Fibroblast of skin of right biceps (primary cell): ENCODE measurements around the gene ZNF804B.

Experiments
- DNase-seq: peaks from one replicate; pipeline ENCODE4 v3.0.0-alpha.2; 2013

ZNF804B gene

DNA sequence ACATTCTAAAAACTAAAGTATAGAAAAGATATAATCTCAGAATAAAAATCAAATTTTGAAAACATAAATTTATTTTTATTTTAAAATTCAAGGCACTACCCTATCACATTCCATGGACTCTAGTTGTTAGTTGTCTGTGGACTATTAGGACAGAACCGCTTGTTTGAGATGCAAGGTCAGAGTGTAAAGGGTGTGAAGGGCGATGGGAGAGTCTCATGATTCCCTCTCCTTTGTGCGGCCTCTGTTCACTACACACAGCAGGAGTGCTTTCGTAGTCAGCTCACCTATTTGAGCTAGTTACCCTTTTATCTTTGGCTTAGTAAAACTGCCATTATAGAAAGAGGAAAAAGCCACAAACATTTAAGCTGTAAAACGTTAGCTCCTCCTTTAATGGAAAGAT, 225.8 kb downstream of the ZNF804B start:
- no peak for DNase-seq

DNA sequence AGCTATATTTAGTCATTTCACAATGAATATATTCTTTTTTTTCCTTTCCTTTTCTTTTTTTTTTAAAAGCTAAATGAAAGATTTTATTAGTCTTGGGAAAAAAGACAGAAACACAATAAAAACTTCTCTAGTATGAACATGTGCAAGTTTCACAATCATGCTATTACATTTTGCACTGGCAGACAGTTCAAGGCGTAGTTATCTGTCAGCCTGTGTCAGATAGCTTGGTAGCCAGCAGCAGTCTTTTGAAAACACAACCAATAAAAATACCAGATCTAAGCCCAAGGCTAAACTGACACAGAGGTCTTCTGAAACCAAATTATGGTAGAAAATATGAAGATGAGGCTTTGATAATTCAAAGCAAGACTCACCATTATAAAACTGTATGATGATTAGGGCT, 241.8 kb downstream of the ZNF804B start:
- DNase-seq, result no peak

DNA sequence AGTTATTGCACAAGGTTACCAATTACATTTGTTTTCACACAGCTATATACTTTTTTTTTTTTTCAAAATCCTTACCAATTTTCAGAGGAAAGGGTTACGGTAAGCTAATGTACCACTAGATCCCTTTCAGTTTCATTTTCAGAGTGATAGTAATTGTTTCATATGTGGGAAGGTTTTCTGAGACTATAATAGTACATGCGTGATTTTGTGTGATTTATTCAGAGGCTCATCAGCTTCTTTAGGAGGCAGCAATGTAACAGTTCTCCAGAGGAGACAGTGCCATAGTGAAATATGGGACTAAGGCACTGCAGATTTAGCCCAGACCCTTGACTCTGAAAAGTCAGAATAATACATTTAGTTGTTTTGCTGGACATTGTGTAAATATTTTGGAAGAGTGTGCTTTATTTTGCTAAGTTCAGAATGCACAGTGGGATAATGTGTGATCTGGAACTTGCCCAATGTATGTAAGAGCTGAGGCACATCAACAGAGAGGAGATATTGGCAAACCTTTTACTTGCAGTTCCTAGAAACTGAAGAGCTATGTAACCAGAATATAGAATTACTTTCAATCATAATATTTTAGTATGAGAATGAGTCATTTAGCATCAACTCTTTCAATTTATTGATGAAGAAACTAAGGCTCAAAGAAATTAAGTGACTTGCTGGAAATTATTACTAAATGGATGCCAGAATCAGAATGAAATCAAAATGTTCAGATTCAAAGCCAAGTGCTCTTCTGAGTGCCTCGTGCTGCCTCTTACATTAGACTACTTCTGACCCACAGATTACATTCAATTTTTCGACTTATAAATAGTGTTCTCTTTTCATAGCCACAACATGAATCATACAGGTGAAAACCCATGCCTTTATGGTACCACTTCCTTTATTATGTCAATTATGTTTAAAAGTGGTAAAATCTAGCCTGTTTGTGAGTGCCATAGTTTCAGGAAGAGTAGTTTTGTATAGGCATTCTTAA, 243.8 kb downstream of the ZNF804B start:
- no peak for DNase-seq

DNA sequence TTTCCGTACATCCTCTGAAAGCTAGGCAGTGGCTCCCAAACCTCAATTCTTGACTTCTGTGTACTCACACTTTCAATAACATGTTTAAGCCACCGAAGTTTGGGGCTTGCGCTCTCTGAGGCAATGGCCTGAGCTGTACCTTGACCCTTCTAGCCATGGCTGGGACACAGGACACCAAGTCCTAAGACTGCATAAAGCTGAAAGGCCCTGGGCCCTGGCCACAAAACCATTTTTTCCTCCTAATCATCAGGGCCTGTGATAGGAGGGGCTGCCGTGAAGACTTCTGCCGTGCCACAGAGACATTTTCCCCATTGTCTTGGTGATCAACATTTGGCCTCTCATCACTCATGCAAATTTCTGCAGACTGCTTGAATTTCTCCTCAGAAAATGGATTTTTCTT, 252.5 kb downstream of the ZNF804B start:
- DNase-seq, result no peak

DNA sequence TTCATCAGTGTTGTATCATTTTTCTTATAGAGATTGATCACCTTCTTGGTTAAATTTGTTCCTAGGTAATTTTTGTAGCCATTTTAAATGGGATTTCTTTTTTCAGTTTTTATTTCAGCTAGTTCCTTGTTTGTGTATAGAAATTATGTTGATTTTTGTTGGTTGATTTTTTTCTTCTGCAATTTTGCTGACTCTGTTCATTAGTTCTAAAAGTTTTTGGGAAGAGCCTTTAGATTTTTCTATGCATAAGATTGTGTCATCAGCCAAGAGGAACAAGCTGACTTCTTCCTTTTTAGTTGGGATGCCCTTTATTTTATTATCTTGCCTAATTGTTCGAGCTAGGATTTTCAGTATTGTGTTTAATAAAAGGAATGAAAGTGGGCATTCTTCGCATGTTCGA, 258.2 kb downstream of the ZNF804B start:
- DNase-seq, result no peak

DNA sequence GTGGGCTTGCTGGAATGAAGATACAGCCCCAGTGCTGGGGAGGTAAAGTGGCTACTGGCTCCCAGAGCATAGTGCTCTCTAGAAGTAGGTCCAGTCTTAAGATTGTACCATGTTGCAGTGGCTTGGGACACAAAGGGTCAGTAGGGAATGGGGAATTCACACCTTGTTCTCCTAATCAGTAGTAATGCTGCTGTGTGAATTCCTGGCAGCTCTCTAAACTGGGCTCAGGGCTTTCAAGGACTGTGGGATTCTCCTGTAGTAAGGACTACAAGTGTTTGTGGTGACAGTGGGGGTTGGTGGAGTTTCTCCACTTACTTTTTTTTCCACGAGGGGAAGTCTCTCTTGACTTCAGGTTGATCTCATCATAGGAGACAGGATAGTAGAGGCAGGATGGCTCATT, 262.2 kb downstream of the ZNF804B start:
- DNase-seq, result no peak

DNA sequence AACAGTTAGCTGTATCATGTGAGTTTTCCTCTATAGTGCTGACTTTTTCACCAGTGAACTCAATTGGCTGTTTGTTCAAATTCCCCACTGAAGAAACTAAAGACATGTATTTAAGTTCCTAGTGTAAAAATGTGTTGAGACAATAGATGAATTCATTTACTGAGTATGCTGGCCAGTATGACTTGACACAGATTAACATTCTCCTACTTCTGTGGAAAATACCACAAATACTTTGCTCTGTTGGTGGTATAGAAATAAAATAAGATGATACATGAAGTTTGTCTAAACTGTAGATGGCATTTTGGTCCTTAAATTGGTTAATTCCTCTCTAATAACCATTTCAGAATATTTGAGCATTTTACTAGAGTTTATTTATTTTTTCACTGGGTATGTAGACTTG, 263.7 kb downstream of the ZNF804B start:
- peak; percentile 41 for DNase-seq

DNA sequence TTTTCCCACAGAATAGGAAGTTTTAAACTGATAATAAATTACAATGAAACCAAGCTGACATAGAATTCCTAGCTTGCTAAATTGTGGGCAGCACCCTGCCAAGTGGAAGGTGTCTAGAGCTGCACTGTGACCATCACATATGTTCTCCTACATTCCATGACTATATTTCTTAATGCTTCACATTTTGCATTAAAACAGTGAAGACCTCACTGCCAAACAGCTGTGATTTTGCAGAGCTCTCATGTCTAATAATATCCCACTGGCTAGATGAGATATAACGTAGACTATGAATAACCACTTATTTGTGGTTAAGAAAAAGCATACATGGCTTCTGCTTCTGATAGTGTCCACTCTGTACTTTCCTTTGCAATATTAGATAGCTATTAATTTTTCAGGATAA, 264.4 kb downstream of the ZNF804B start:
- peak; percentile 33 for DNase-seq

DNA sequence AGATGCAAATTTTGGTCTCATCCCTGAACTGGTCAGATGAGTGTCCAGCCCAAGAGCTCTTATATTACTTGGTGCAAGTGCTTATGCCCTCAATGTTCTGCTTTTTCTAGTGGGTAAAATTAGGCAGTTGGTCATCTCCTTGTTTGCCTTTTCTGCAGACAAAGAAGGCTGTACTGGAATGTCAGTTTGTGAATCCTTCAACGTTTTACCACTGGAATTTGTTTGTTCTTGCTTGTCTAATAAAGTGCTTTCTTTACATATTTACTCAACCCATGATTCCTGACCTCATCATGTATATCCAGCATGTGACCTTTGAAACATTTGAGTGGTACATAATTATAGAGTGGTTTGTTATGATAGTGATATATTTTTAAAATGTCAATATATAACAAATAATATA, 268.3 kb downstream of the ZNF804B start:
- DNase-seq, result no peak

DNA sequence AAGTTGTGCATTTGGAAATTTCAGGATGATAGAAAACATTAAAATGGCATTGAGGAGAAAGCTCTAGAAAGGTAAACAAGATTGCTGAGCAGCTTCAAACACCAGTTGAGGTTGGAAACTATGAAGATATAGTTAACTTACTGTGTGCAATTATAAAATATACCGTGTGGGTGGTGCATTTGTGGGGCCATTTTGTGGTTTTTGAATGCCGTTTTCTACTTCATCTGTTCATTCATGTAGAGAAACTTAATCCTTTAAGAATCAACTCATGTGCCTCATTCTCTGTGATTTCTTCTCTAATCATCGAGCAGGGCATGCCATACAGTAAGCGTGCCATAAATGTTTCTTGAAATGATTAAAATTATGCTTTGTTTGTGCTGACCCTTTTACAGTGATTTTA, 268.8 kb downstream of the ZNF804B start:
- DNase-seq, result no peak

DNA sequence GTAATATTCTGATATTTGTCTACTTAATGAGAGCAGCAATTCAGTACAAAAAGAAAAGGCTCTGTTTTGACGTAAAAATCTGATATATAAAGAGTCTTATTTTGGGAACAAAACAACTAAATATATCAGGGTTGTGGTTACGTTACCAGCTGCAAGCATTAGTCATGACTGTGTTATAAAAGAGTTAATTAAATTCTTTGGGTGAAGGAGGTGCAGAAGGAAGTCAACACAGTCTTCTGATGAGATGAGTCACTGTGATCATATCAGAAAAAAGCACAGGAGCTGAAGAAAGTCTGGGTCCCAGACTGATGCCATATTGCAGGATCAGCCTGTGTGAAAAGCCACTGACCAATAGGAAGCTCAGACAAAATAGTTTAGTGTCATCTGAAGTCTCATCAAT, 270.4 kb downstream of the ZNF804B start:
- peak; percentile 71 for DNase-seq

DNA sequence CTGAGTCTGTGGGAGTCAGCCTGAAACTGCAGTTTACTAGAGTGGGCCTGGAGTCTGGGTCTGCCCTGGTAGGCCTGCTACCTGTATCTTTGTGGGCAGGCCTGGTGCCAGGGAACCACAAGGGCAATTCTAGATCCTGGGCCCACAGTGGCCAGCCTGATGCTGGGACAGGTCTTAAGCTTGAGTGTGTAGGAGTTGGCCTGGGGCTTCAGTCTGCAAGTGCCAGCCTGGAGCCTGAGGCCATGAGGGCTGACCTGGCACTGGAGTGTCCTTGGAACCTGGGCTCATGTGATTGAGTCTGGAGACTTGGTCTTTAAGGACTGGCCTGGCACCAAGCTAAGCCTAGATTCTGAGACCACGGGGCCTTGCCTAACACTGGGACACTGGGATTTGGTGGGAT, 281.7 kb downstream of the ZNF804B start:
- no peak for DNase-seq

DNA sequence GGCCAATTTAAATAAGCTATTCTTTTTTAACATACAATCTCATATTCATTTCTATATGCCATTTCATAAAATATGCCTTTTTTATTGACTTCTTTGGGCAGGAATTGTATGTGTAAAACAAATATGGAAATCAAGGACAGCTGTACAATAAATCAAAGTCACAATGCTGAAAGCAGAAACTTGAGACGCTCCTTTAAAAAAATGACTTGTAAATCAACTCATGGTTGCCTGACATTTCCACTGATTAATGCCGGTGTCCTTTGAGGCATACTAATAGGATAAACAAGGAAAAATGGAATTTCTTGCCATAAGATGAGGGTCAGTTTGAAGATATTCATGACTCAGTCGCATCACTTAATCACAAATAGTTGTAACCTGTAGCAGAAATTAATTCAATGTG, 283.4 kb downstream of the ZNF804B start:
- no peak for DNase-seq

DNA sequence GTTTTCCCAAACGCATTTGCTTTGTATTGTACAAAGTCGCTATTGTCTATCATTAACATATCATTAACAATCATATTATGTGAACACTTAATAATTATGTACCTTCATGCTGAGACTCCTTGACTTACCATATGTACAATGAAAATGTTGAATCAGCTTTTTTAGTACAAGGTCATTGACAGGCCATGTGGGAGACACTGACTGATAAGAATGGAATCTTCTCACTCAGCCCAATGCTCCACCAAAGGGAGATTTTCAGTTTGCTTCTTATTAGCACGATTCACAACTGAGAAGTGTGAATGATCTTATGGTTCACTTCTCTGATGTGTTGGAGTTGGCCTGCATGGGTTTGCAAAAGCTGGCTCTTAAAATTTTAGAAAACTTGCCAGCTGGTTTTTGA, 289.5 kb downstream of the ZNF804B start:
- DNase-seq, result peak; percentile 20

DNA sequence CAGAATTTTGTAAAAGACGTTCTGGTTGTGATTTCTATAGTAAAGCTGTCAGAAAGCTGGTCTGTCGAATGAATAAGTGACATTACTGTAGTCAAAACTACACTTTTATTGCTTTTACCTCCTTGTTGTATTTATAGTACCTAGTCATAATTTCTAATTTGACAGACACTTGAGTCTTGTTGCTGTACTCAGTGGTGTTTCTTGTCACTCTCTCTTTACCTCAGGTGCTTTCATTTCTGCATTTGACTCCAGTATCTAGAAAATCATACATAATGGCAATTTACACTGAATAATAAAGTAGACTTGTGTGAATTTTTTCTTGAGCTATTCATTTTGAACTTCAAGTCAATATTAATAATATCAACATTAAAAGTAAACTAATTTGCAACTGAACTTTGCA, 293.6 kb downstream of the ZNF804B start:
- DNase-seq, result no peak

DNA sequence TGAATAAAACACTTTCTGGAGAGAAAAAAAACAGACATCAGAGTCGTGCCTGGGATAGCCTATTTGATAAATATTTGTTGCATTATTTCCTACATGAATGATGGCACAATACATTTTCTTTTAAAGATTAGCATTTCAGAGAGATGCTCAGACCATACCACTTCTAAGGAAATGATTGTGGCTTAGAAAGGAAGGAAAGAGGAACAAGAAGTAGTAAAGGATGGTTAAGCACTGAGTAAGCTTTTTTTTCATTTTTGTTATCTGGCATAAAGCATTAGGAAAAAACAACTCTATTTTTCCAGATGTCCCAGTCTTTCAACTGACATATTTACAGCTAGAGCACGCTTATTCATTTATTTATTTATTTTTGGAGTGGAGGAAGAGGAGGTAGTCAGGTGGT, 294.9 kb downstream of the ZNF804B start:
- no peak for DNase-seq

DNA sequence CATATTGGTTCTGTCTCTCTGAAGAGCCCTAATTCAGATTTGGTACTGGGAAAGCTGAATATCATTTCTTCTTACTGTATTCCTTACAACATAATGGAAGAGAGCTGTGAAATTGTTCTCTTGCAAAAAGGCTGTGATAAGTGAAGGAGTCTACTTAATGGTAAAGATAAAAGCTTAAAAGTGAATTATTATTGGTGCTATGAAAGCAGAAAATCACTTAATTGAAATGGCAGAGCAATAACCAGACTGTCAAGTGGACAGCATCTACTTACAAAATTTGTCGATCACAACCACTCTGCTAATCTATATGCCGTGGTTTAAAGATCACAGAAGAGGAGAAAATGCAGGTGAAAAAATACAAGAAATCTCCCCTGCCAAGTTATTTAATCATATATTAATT, 300.7 kb downstream of the ZNF804B start:
- no peak for DNase-seq

DNA sequence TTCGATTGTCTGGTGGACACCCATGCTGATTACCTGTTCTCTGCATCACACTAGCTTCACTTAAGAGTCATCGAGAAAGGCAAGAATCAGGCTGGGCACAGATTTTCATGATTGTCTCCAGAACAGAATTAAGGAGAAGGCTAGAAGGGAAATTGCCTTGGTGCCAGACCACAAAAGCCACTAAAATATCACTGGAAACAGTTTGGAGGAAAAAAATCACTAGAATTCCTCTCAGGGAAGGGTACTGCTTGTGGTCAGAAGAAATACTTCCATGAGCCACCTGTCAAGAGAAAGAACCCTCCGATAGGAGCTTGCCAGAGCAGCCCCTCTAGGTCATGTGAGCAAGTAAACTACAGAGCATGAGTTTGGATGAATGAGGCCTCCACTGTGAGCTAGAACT, 305.3 kb downstream of the ZNF804B start:
- DNase-seq, result no peak

DNA sequence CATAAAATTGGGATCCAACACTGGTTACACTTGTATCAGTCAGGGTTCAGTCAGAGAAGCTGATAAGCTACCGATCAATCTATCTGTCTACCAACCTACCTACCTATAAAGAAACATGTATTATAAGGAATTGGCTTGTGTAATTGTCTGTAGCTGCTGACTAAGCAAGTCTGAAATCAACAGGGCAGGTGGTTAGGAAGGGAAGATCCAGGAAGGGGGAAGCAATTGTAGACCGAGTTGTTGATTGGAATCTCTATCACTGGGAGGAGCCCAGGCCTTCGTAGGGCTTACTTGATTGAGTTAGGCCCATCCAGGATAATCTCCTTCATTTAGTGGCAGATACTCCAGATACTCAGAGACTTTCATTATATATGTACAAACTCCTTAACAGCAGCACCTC, 307.5 kb downstream of the ZNF804B start:
- DNase-seq, result no peak

DNA sequence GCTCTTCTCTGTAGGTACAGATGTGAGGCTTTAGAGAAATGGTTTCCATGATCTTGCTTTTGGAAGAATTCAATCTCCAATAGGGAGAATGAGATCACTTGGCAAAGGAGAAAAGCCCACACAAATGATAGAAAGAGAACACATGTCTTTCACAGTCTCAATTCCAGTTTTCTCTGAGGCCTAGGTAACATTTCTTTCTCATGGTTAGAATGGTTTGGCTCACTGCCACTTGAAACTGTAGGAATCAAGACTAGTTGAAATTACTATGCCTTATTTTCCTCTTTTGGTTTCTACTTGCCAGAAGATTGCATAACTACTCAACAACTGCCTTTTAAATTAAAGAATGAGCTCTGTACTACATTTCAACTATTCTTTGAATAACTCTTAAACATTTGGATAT, 312.6 kb downstream of the ZNF804B start:
- peak; percentile 11 for DNase-seq

DNA sequence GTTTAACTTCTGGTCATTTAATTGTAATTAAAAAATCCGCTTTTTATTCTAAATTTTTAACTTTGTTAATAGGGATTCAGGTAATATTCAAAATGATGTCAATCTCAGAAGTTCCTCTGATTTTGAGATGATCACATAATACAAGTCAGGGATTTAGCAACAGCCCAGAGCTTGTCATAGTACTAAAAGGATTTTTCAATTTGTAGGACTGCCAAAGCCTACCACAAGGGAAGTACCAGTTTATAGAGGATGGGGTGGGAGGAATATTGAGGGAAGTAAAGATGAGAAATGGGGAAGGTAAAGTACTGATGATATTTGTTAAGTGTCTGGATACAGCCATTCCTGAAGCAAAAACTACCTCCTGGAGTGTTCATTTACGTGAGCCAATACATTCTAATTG, 314.3 kb downstream of the ZNF804B start:
- no peak for DNase-seq

DNA sequence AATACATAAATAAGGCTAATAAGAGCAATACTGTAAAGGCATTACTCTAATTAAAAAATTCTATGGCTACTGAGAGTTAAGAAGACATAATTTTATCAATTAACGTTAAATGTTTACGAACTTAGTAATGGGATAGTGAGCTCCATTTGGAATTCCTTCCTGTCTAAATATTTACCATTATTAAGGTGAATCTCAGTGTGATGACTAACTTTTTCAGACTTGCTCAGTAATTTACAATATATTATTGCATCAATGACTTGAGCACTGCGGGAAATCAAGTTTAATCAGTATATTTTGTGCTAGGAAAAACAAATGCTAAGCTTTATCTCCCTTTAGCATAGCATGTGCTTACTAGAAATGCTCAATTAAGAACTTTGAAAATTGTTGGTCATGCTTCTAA, 318.5 kb downstream of the ZNF804B start:
- DNase-seq, result no peak

DNA sequence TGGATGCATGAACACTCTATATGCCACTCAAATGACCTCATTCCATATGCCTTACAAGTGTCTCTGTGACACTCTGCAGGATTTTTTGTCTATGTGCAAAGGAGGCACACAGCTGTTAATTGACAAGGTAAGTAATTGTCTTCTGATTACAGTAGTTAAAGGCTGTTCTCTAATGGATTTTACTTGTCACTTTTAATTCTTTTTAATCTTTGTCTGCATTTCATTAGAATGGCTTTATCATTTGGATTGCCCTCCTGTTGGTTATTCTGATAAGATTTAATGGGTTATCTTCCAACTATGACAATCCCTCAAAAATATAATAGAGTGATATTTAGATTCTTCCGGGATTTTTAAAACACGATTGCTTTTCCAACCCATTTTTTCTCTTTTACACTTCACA, 326.1 kb downstream of the ZNF804B start:
- DNase-seq, result no peak

DNA sequence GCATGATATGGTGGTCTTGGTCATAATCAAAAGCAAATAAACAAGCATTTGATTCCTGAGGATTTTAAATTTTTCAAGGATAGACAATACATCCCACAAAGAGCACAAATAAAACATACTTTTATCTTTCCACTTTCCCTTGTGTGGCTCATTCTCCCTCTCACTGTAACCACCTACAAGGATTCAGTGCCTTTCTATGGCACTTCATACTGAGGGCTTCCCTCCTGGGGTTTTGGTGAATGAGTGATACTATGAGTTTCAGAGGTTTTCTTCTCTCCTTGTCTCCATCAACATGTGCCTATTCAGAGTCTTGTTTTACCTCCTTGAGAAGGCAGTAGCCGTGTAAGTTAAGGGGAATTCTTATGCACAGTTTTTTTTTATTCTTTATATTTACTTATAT, 332.1 kb downstream of the ZNF804B start:
- no peak for DNase-seq

DNA sequence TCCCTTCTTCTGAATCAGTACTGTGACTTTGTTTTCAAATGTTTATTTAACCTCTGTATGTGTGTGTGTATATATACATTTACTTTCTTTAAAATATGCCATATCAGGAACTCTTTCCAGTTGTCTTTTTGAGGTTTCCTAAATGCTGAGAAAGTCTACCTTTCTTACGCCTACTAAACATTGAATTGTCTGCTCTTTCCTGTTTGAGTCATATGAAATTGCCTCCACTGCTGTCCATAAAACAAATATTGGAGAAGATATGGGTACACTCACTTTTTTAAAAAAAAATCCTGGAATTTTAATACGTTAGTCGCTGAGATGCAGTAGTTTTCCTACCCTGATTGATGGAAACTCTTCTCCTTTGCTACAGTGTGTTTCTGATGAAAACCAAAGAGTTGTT, 334.8 kb downstream of the ZNF804B start:
- no peak for DNase-seq
